Spleen (tissue), 7 donors: ENCODE measurements around the gene ALS2CL.

Experiments
- POLR2A ChIP-seq, 3 donors: fragments of 450-650 bp; IDR thresholded peaks; one replicate each; pipeline ENCODE4 v1.5.1; 2017; ENCODE audit warnings: antibody characterized with exemption in 3 of 3, mild to moderate bottlenecking in 1 of 3
- POLR2AphosphoS5 ChIP-seq, 3 donors: sonication (generic); formaldehyde crosslinking; IDR thresholded peaks; one replicate each; pipeline ENCODE4 v1.5.1; 2017; ENCODE audit warnings: antibody characterized with exemption in 3 of 3
- TF ChIP-seq, protein P1 (sequence below), 11 experiments: fragments of 200-600 bp in 7 of 11; fragments of 450-650 bp in 4 of 11; sonication (generic) in 4 of 11; IDR thresholded peaks in 8 of 11; conservative IDR thresholded peaks in 3 of 11; 1 replicate in 7 of 11; 2 replicates in 4 of 11; pipeline versions ENCODE4 v1.4.0 to v1.8.0; 2016 to 2021; ENCODE audit warnings: antibody characterized with exemption in 11 of 11, inconsistent platforms in 4 of 11, mild to moderate bottlenecking in 1 of 11
- donor health status: DM: no; HTN: no; CAD: no; lungs with moderate emphysema.
- donor health status: DM: no; HTN: no; CAD: no.
- donor health status: DM: no; HTN: no; CAD: no.

DNA sequence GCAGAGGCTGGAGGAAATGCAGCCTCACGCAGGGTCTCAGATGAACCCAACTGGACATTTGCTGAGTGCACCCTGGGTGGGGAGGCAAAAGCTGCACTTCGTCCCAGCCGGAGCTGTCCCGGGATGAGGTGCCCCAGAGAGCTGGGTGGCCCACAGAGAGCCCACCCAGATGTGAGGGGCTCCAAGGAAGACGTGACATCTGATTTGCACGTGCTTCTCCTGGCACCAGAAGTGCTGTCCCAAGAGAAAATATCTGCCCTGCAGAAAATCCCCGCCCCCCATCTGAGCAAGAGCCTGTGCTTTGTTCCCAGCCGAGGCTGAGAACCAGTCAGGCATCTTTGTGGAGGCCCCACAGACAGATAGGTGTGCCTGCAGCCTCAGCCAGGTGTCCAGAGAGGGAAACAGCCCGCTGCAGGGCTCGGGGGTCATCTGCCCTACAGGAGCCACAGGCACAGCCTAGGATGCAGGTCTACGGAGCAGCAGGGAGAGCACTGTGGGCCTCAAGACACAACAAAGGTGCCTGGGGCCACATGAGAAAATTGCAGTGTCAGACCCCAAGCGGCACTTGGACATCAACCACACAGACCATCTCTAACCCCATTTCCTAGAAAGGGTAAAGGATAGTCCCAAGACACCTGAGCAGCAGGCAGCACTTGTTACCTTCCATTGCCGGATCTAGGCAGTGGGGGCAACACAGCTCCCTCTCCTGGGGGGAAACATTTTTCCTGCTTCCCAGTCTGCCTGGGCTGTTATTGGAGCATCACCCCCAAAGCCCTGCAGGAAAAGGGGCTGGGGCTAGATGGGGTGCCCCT, 13.5 kb upstream of the ALS2CL start:
- TF ChIP-seq, protein P1, sequence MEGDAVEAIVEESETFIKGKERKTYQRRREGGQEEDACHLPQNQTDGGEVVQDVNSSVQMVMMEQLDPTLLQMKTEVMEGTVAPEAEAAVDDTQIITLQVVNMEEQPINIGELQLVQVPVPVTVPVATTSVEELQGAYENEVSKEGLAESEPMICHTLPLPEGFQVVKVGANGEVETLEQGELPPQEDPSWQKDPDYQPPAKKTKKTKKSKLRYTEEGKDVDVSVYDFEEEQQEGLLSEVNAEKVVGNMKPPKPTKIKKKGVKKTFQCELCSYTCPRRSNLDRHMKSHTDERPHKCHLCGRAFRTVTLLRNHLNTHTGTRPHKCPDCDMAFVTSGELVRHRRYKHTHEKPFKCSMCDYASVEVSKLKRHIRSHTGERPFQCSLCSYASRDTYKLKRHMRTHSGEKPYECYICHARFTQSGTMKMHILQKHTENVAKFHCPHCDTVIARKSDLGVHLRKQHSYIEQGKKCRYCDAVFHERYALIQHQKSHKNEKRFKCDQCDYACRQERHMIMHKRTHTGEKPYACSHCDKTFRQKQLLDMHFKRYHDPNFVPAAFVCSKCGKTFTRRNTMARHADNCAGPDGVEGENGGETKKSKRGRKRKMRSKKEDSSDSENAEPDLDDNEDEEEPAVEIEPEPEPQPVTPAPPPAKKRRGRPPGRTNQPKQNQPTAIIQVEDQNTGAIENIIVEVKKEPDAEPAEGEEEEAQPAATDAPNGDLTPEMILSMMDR (IDR thresholded peaks at IDR 0.05 in 8 of 11, conservative IDR thresholded peaks at IDR 0.05 in 3 of 11) = no peak
- TF ChIP-seq POLR2AphosphoS5 (IDR thresholded peaks at IDR 0.05) (no peak), POLR2A (IDR thresholded peaks at IDR 0.05) (no peak)
